ENCODE data around the gene XG. TPM values are rescaled to one million over a fixed set of nuclear protein-coding genes. Genes with fewer than 3 reads are reported as not detected.

The XG gene
- total RNA-seq, 1 donor from 2014 or later: 0.33 TPM

DNA sequence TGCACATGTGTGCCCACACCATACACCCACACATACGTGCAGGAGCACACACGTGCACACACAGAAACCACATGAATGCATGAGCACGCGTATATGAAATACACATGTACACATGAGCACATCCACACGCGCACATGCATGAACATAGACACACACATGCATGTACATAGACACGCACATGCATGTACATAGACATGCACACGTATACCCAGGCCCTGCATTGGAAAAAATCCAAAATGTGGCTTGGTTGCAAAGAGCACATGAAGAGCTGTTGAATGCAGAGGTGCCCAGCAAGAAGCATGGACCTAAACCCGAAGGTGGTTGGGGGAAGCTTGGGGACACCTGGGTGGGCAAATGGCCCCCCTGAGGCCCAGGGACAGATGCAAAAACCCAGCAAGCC, 42.3 kb upstream of the XG start:
- H3K27me3 ChIP-seq (ENCODE audit: control insufficient read depth, insufficient read depth, low read length): no peaks in the 10 kb centered on the region
- no peak overlapping the region for H3K4me3 ChIP-seq (ENCODE audit: low read depth, low read length)
- H3K36me3 ChIP-seq (ENCODE audit: control insufficient read depth, insufficient read depth, low read length): no peaks in the 10 kb centered on the region
- TF ChIP-seq, protein P1, sequence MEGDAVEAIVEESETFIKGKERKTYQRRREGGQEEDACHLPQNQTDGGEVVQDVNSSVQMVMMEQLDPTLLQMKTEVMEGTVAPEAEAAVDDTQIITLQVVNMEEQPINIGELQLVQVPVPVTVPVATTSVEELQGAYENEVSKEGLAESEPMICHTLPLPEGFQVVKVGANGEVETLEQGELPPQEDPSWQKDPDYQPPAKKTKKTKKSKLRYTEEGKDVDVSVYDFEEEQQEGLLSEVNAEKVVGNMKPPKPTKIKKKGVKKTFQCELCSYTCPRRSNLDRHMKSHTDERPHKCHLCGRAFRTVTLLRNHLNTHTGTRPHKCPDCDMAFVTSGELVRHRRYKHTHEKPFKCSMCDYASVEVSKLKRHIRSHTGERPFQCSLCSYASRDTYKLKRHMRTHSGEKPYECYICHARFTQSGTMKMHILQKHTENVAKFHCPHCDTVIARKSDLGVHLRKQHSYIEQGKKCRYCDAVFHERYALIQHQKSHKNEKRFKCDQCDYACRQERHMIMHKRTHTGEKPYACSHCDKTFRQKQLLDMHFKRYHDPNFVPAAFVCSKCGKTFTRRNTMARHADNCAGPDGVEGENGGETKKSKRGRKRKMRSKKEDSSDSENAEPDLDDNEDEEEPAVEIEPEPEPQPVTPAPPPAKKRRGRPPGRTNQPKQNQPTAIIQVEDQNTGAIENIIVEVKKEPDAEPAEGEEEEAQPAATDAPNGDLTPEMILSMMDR (IDR thresholded peaks at IDR 0.05; ENCODE audit: insufficient read depth, low read length, poor library complexity, severe bottlenecking): no peak
- DNase-seq (ENCODE audit: low read depth): no peak

DNA sequence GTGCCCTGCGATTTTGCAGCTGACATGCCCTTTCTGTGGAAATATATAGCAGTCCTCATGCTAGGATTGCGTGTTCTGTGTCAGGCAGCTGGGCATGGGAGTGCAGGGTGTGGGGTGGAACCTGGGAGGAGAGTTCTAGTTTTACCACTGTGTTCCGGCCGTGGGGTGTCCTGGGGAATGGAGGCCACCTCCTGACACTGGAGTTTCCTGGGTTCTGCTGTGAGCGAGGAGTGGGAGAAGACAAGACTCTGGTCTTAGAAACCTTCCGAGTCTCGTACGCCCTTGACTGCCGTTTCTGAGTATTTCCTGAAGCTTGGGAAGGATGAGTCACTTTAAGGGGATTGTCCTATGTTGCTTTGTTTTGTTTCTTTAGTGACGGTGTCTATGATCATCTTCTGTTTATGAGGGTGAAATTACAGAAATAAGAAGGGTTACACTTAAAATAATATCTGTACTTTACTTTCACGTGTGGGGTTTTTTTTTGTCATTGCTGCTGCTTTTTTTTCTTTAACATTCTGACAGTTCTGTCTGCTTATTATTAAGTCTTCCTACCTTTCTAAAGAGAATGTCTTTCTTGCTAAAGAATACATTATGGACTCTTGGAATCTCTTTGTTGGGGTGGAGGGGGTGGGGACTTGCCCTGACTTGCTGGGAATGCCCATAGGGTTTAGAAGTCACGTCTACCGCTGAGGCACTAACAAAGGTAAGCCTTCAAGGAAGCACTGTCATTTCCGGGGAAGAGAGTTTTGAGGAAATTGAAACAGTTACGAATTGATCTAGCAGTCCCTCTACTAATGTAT, 41.6 kb upstream of the XG start:
- no peaks in the 10 kb centered on the region for H3K36me3 ChIP-seq (ENCODE audit: control insufficient read depth, insufficient read depth, low read length)
- H3K27me3 ChIP-seq (ENCODE audit: control insufficient read depth, insufficient read depth, low read length): no peaks in the 10 kb centered on the region
- TF ChIP-seq, protein P1 (IDR thresholded peaks at IDR 0.05; ENCODE audit: insufficient read depth, low read length, poor library complexity, severe bottlenecking): no peak
- no peak overlapping the region for H3K4me3 ChIP-seq (ENCODE audit: low read depth, low read length)
- DNase-seq (ENCODE audit: low read depth): no peak

DNA sequence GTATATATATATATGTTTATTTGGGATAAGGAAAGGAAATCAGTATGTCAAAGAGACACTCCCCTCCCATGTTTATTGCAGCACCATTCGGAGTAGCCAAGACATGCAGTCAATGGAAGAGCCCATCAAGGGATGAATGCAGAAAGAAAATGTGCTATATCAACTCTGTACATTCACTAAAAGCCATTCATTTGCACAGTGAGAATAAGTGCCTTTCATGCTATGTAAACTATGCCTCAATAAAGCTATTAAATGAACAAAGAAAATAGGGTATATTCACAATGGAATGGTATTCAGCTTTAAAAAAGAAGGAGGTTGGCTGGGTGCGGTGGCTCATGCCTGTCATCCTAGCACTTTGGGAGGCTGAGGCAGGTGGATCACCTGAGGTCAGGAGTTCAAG, 40.4 kb upstream of the XG start:
- Histone ChIP-seq H3K4me3 (ENCODE audit: low read depth, low read length) (no peak overlapping the region), H3K27me3 (ENCODE audit: control insufficient read depth, insufficient read depth, low read length) (no peaks in the 10 kb centered on the region), H3K36me3 (ENCODE audit: control insufficient read depth, insufficient read depth, low read length) (no peaks in the 10 kb centered on the region)
- TF ChIP-seq, protein P1 (IDR thresholded peaks at IDR 0.05; ENCODE audit: insufficient read depth, low read length, poor library complexity, severe bottlenecking): no peak
- no peak for DNase-seq (ENCODE audit: low read depth)

DNA sequence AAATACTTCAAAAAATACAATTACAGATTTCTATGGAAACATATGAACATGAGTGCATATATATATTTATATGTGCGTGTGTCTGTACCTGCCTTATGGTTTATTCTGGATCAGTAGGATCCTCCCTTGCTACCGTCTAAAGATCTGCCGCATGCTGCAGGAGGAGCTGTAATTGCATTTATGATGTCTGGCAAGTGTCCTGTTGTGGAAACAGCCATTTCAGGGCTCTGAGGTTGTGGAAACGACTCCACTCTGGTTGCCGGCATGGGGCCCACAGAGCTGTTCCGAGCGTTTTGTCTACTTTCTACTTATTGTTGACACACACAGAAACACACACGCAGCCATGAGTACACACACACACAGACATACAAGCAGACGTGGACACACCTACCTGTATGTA, 39.4 kb upstream of the XG start:
- TF ChIP-seq, protein P1 (IDR thresholded peaks at IDR 0.05; ENCODE audit: insufficient read depth, low read length, poor library complexity, severe bottlenecking): no peak

DNA sequence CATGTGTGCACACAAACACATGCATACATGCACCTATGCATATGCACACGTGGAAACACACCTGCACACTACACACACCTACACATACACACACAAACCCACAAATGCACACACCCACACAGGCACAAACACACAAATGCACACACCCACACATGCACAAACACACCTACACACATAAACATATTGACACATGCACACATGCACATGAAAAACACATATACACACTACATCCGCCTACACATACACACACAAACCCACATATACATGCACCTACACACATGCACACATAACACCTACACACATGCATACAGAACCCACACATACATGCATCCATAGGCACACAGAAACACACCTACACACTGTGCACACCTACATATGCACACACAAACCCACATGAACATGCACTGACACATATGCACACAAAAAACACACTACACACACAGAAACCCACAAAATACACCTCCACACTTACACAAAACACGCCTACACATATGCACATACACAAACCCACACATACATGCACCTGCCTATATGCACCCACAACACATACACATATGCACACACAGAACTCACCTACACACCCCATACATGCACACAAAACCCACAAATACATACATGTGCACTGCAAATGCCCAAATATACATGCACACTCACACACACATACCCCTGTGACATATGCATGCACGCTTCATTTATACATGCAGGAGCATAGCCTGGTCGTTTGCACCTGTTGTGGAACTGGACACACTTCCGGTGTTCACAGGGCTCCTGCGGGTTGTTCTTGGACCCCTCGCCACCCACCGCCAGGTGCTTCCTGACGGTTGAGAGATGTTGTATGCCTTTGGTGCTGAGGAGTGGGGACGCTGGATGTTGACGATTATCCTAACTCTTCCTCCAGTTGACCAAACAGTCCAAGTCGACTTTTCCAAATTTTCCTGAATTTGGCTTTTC, 38.7 kb upstream of the XG start:
- peaks cover 1% of the 10 kb centered on the region for H3K36me3 ChIP-seq (ENCODE audit: control insufficient read depth, insufficient read depth, low read length)
- no peak for DNase-seq (ENCODE audit: low read depth)

More for the DNA sequence above, 39.4 kb upstream of the XG start:
- no peaks in the 10 kb centered on the region for H3K36me3 ChIP-seq (ENCODE audit: control insufficient read depth, insufficient read depth, low read length)
- no peaks in the 10 kb centered on the region for H3K27me3 ChIP-seq (ENCODE audit: control insufficient read depth, insufficient read depth, low read length)
- DNase-seq (ENCODE audit: low read depth): no peak
- no peak overlapping the region for H3K4me3 ChIP-seq (ENCODE audit: low read depth, low read length)

More for the DNA sequence above, 38.7 kb upstream of the XG start:
- TF ChIP-seq, protein P1 (IDR thresholded peaks at IDR 0.05; ENCODE audit: insufficient read depth, low read length, poor library complexity, severe bottlenecking): no peak
- Histone ChIP-seq H3K27me3 (ENCODE audit: control insufficient read depth, insufficient read depth, low read length) (no peaks in the 10 kb centered on the region), H3K4me3 (ENCODE audit: low read depth, low read length) (no peak overlapping the region)
